ENCODE data around the gene SGPP2. TPM values are rescaled to one million over a fixed set of nuclear protein-coding genes. Genes with fewer than 3 reads are reported as not detected.

The SGPP2 gene
- polyA plus RNA-seq, 1 donor (not counting 4 experiments of a cell fraction or from before 2014, with no cell fraction given), result 2.6 TPM

GRCh38 chr2:222545823-222546795, 121.8 kb downstream of the SGPP2 start:
- Histone ChIP-seq H3K4me2 (ENCODE audit: control insufficient read depth, extremely low read depth, insufficient read depth, low read depth, low read length) (no peak overlapping the region), H3K79me2 (ENCODE audit: control insufficient read depth, insufficient read depth, low read length) (no peaks in the 10 kb centered on the region), H4K20me1 (ENCODE audit: control insufficient read depth, extremely low read depth, insufficient read depth, low read length) (no peaks in the 10 kb centered on the region), H3K36me3 (ENCODE audit: control insufficient read depth in 2 of 2, extremely low read depth in 1 of 2, insufficient read depth in 2 of 2, low read length in 2 of 2) (no peaks in the 10 kb centered on the region), H3K27me3 (ENCODE audit: control insufficient read depth, extremely low read depth, insufficient read depth, low read length) (no peaks in the 10 kb centered on the region), H3K9ac (ENCODE audit: control insufficient read depth, extremely low read depth, insufficient read depth, low read length) (no peak overlapping the region), H3K4me3 (ENCODE audit: control insufficient read depth in 2 of 3, extremely low read depth in 1 of 3, insufficient read depth in 2 of 3, low read depth in 1 of 3, low read length in 3 of 3) (no peak overlapping the region), H3K9me3 (ENCODE audit: control insufficient read depth, low read depth, low read length) (no peaks in the 10 kb centered on the region), H2AFZ (ENCODE audit: control insufficient read depth, low read length) (no peak overlapping the region), H3K27ac (ENCODE audit: control insufficient read depth, insufficient read depth, low read length) (no peak overlapping the region), H3K9me1 (ENCODE audit: control insufficient read depth, extremely low read depth, insufficient read depth, low read length) (no peaks in the 10 kb centered on the region), H3K4me1 (ENCODE audit: control insufficient read depth, extremely low read depth, insufficient read depth, low read length) (no peaks in the 10 kb centered on the region)
- dilution Hi-C loops (cut with MboI; ENCODE audit: extremely low pct_ligation_motif_present, low sequenced_read_pairs), result no loop called here
- FAIRE-seq (no peak), DNase-seq (ENCODE audit: low read depth, low spot score) (no peak)
- no peak for TF ChIP-seq EZH2 (IDR thresholded peaks at IDR 0.05; ENCODE audit: low read length)
- TF ChIP-seq CTCF (optimal IDR thresholded peaks at IDR 0.05 in 1 of 3, IDR thresholded peaks at IDR 0.05 in 1 of 3, conservative IDR thresholded peaks at IDR 0.05 in 1 of 3; ENCODE audit: extremely low read depth in 1 of 3, insufficient read depth in 2 of 3, low read length in 3 of 3), result no peak

GRCh38 chr2:222547083-222547482, 122.7 kb downstream of the SGPP2 start:
- Histone ChIP-seq H3K9me1 (ENCODE audit: control insufficient read depth, extremely low read depth, insufficient read depth, low read length) (no peaks in the 10 kb centered on the region), H3K9me3 (ENCODE audit: control insufficient read depth, low read depth, low read length) (no peaks in the 10 kb centered on the region), H3K4me2 (ENCODE audit: control insufficient read depth, extremely low read depth, insufficient read depth, low read depth, low read length) (no peak overlapping the region), H3K36me3 (ENCODE audit: control insufficient read depth in 2 of 2, extremely low read depth in 1 of 2, insufficient read depth in 2 of 2, low read length in 2 of 2) (no peaks in the 10 kb centered on the region), H3K79me2 (ENCODE audit: control insufficient read depth, insufficient read depth, low read length) (no peaks in the 10 kb centered on the region), H2AFZ (ENCODE audit: control insufficient read depth, low read length) (no peak overlapping the region), H3K27ac (ENCODE audit: control insufficient read depth, insufficient read depth, low read length) (no peak overlapping the region), H3K9ac (ENCODE audit: control insufficient read depth, extremely low read depth, insufficient read depth, low read length) (no peak overlapping the region), H3K27me3 (ENCODE audit: control insufficient read depth, extremely low read depth, insufficient read depth, low read length) (no peaks in the 10 kb centered on the region), H3K4me1 (ENCODE audit: control insufficient read depth, extremely low read depth, insufficient read depth, low read length) (no peaks in the 10 kb centered on the region), H4K20me1 (ENCODE audit: control insufficient read depth, extremely low read depth, insufficient read depth, low read length) (no peaks in the 10 kb centered on the region), H3K4me3 (ENCODE audit: control insufficient read depth in 2 of 3, extremely low read depth in 1 of 3, insufficient read depth in 2 of 3, low read depth in 1 of 3, low read length in 3 of 3) (no peak overlapping the region)
- no peak for DNase-seq (ENCODE audit: low read depth, low spot score)
- dilution Hi-C loops (cut with MboI; ENCODE audit: extremely low pct_ligation_motif_present, low sequenced_read_pairs), result no loop called here
- FAIRE-seq, result no peak
- TF ChIP-seq EZH2 (IDR thresholded peaks at IDR 0.05; ENCODE audit: low read length) (no peak), CTCF (optimal IDR thresholded peaks at IDR 0.05 in 1 of 3, IDR thresholded peaks at IDR 0.05 in 1 of 3, conservative IDR thresholded peaks at IDR 0.05 in 1 of 3; ENCODE audit: extremely low read depth in 1 of 3, insufficient read depth in 2 of 3, low read length in 3 of 3) (no peak)
